HG02885 (cell line): ENCODE data around the gene TBC1D14.

Source experiments
- ATAC-seq: cut with Tn5 transposase; IDR thresholded peaks from one replicate; pipeline ENCODE4 v1.9.1; 2021; ENCODE audit warnings: mild to moderate bottlenecking; ENCODE audit not compliant: unreplicated experiment, poor library complexity

Gene TBC1D14

GRCh38 chr4:7030856-7031255, 121.2 kb downstream of the TBC1D14 start:
- no peak for ATAC-seq

- no peak for ATAC-seq
Measured at GRCh38 chr4:7031558-7032449, 122.2 kb downstream of the TBC1D14 start.

GRCh38 chr4:7032596-7032995, 123.0 kb downstream of the TBC1D14 start:
- ATAC-seq: no peak

GRCh38 chr4:7034262-7035081, 124.8 kb downstream of the TBC1D14 start:
- no peak for ATAC-seq

- no peak for ATAC-seq
Measured at GRCh38 chr4:7037425-7037824, 127.8 kb downstream of the TBC1D14 start.

GRCh38 chr4:7040765-7041164, 131.1 kb downstream of the TBC1D14 start:
- no peak for ATAC-seq

- no peak for ATAC-seq
Measured at GRCh38 chr4:7041246-7041645, 131.6 kb downstream of the TBC1D14 start.

GRCh38 chr4:7041801-7042502, 132.3 kb downstream of the TBC1D14 start:
- no peak for ATAC-seq

- ATAC-seq: peak; percentile 80
Measured at GRCh38 chr4:7042503-7043283, 133.1 kb downstream of the TBC1D14 start.

- peak; percentile 28 for ATAC-seq
Measured at GRCh38 chr4:7043284-7044136, 133.9 kb downstream of the TBC1D14 start, which contains the start of gene TADA2B. Gene TADA2B (plus strand): TSS chr4:7043372. CDS start chr4:7043580, 208 bp downstream.

GRCh38 chr4:7044137-7044930, 134.7 kb downstream of the TBC1D14 start:
- ATAC-seq: no peak

- ATAC-seq: no peak
Measured at GRCh38 chr4:7045553-7045952, 135.9 kb downstream of the TBC1D14 start.

GRCh38 chr4:7045961-7046921, 136.6 kb downstream of the TBC1D14 start:
- ATAC-seq: peak; percentile 29

- ATAC-seq: no peak
Measured at GRCh38 chr4:7046971-7047370, 137.3 kb downstream of the TBC1D14 start.

- ATAC-seq: no peak
Measured at GRCh38 chr4:7048642-7049041, 139.0 kb downstream of the TBC1D14 start.

- ATAC-seq: no peak
Measured at GRCh38 chr4:7049295-7049694, 139.7 kb downstream of the TBC1D14 start.

GRCh38 chr4:7049739-7050138, 140.1 kb downstream of the TBC1D14 start:
- ATAC-seq: no peak
